HG02588 (cell line): Measurements from ENCODE around the gene PPRC1.

ENCODE experiments used
- ATAC-seq: cut with Tn5 transposase; IDR thresholded peaks from one replicate; pipeline ENCODE4 v1.9.1; 2021; ENCODE audit warnings: mild to moderate bottlenecking, moderate library complexity; ENCODE audit not compliant: unreplicated experiment

Gene PPRC1

GRCh38 chr10:102116656-102117055, 16.2 kb upstream of the PPRC1 start:
- no peak for ATAC-seq

DNA sequence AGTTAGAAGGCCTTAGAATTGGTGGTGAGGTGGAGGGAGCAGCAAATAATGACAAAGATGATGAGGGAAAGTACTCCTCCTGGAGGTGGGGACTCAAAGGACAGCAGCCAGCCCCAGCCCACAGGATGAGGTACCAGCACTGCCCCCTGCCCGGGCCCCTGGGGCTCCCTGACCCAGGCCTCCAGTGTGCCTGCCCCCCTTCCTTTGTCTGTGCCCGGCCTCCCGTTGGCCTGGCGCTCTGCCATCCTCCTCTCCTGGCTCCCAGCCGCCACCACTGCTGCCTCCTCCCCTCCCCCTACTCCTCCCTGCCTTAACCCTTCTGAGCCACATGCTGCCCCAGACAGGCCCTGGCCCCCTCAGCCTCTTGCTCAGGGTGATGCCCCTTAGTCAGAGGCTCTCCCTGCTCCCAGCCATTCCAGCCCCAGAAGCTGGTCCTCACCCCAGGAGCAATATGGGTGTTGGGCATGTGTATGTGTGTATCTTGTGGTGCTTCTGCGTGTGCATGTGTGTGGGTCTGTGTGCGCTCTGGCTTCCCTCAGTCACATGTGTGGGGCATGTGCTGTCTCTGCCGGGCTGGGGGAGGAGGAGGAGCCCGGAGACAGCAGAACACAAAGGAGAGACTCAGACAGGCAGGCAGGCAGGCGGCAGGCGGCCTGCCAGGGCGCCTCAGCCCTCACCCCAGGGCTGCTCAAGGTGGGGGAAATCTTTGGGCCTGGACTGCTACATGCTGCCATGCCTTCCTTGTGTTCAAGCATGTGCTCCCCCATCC, 15.3 kb upstream of the PPRC1 start:
- no peak for ATAC-seq

DNA sequence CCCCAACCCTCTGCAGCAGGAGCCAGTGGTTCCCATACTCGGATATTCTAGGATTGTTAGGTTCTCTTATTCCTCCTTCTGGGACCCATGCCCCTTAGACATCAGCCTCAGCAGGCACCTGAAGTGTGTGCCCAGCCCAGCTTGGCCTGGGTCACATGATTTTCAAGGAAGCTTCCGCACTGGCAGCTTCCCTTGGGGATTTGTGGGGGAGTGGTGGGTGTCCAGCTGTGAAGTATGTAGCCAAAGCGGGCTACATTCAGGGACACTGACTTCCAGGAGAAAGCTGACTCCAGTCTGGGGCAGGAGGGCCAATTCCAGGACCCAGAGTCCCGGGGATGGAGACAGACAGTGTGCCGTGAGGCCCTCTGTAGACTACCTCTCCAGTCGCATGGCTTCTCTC, 14.0 kb upstream of the PPRC1 start:
- ATAC-seq, result no peak

DNA sequence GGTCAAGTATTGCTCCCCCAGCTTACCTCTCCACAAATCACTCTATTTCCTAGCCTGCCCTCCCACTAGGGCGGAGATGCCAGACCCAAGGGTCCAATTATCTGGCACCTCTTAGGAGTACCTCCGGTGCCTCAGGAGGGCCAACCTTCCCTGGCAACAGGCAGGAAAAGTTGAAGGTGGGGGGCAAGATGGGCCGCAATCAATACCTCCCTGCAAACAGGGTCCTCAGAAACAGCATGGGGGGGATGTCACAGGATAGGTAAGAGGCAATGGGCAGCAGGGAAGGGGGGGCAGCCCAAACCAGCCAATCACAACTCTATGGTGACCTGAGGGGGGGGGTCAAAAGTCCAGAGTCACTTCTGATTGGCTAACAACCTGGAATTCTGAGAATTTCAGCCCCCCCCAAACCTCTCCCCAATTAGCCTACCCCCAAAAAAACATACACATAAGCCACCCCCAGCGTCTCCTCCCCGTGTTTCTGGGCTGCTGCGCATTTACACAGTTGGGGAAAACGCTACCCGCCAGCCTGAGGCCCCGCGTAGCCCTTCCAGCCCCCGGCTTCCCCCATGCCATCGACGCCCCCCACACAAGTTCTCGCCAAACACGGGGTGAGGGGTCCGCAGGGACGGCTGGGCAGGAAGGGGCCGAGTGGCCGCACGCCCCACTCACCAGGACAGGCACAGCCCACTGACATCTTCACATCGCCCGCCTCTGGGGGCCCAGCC, 13.3 kb upstream of the PPRC1 start:
- ATAC-seq, result no peak

DNA sequence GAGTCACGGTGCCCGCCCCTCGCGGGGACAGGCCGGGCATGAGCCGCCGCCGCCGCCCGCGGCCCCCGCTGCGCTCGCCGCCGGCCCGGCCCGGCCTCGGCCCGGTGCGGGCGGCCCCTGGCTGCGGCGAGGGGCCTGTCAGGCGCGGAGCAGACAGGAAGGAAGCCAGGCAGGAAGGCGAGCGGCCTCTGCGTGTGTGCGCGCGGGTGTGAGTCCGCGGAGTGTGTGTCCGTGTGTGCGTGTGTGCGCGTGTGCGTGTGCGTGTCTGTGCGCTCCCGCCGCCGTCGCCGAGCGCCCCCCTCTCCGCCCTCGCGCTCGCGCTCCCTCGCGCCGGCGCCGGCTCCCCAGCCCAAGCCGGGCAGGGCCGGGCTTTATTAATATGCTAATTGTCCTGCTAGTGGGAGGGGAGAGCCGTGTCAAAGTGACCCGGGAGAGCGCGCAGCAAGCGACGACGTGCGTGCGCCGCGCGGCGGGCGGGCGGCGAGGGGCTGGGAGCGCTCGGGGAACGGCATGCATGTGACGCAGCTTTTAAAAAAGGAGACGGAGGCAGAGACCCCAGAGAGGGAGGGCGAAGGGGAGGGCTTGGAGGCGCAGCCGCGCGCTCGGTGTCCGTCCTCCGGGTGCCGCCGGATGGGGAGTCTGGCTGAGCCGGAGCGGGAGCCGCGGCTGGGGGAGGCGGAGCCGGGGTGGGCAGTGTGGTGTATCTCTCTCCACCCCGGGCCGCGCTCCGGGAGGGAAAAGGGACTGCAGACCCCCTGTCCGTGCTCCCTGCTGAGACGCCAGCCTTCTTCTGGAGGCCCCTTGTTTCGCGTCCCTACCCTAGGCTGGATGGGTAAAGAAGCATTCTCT, 12.5 kb upstream of the PPRC1 start, which contains the start of gene LDB1:
LDB1 (minus strand) TSS at position 227 of the 849 bp plus-strand sequence. CDS start 258 bp downstream, outside the sequence.
- peak; percentile 47 for ATAC-seq

- no peak for ATAC-seq
Observed at GRCh38 chr10:102120991-102121738, 11.7 kb upstream of the PPRC1 start.

DNA sequence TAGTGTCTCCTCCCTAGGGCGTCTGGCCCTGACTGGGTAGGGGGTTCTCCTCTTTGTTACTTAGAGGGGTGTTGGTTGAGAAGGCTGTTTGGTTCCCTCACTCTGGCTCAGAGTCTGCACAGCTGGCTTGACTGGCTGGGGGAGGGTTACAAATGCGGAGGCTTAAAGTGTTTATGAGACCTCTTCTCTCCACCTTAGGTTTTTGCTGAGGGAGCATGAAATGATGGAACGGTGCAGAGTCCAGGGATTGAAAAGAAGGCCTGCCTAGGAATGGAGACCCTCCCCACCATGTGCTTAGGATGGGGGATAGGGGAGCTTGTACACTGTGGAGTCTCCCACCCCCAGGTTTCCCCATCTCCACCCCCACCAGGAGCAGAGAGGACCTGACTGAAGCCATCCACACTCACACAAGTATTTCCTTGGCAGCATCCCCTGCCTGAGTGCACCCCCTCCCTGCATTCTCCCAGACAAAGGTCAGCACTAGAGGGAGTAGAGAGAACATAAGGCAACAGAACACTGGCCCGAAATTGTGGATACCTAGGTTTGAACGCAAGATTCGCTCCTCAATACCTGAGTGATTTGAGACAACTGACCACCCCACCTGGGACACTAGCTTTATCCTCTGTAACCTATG, 11.0 kb upstream of the PPRC1 start:
- ATAC-seq, result no peak

- ATAC-seq, result no peak
Observed at GRCh38 chr10:102122450-102122849, 10.4 kb upstream of the PPRC1 start.

GRCh38 chr10:102123223-102123622, 9.6 kb upstream of the PPRC1 start:
- ATAC-seq, result no peak

- ATAC-seq, result no peak
Observed at GRCh38 chr10:102131286-102132170, 1.3 kb upstream of the PPRC1 start.

- no peak for ATAC-seq
Observed at GRCh38 chr10:102132193-102132562, 662 bp upstream of the PPRC1 start.

GRCh38 chr10:102133373-102134195, 744 bp downstream of the PPRC1 start:
- peak; percentile 5 for ATAC-seq

DNA sequence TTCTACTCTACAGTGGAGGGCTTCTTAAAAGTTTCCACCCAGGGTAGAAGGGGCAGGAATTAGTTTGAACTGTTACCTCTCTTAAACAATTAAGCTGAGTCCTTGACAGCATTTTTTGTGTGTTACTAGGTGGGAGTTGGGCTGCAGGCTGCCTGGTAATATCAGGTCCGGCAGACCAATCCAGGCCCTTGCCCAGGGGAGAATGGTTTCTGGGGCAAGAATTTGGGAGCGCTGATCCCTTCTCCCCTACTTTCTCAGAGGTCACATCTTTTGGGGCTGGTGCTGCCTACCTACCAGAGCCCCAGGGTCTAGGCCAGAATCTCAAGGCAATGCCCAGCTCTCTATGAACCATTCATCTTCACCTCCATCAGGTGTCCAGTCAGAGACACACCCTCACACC, 1.6 kb downstream of the PPRC1 start:
- no peak for ATAC-seq

DNA sequence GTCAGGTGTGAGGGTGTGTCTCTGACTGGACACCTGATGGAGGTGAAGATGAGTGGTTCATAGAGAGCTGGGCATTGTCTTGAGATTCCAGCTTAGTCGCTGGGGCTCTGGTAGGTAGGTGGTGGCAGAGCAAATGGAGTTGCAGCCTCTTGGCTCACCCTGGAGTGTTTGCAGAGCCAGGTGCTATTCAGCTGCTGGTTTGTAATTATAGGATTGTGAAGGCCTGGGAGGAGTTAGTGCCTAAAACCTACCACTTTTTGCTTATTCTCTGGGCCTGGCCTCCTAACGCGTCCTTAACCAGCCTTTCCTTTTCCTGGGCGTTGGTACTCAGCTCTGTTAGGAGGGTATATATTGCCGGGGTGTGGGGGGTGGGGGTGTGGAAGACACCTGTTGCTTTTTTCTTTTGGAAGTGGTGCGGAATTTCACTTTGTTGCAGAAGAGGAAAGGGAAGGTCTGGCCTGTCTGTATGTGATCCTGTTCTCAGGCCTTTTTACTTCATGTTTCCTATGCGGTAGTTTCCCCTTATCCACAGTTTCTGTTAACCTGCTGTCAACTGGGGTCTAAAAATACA, 3.2 kb downstream of the PPRC1 start:
- ATAC-seq, result no peak

DNA sequence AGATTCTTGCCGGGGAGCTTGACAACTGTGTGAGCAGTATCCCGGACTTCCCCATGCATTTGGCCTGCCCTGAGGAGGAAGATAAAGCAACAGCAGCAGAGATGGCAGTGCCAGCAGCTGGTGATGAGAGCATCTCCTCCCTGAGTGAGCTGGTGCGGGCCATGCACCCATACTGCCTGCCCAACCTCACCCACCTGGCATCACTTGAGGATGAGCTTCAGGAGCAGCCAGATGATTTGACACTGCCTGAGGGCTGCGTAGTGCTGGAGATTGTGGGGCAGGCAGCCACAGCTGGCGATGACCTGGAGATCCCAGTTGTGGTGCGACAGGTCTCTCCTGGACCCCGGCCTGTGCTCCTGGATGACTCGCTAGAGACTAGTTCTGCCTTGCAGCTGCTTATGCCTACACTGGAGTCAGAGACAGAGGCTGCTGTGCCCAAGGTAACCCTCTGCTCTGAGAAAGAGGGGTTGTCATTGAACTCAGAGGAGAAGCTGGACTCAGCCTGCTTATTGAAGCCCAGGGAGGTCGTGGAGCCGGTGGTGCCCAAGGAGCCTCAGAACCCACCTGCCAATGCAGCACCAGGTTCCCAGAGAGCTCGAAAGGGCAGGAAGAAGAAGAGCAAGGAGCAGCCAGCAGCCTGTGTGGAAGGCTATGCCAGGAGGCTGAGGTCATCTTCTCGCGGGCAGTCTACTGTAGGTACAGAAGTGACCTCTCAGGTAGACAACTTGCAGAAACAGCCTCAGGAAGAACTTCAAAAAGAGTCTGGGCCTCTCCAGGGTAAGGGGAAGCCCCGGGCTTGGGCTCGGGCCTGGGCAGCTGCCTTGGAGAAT, 6.7 kb downstream of the PPRC1 start:
- ATAC-seq, result no peak

- ATAC-seq, result no peak
Observed at GRCh38 chr10:102140218-102140617, 7.4 kb downstream of the PPRC1 start.

DNA sequence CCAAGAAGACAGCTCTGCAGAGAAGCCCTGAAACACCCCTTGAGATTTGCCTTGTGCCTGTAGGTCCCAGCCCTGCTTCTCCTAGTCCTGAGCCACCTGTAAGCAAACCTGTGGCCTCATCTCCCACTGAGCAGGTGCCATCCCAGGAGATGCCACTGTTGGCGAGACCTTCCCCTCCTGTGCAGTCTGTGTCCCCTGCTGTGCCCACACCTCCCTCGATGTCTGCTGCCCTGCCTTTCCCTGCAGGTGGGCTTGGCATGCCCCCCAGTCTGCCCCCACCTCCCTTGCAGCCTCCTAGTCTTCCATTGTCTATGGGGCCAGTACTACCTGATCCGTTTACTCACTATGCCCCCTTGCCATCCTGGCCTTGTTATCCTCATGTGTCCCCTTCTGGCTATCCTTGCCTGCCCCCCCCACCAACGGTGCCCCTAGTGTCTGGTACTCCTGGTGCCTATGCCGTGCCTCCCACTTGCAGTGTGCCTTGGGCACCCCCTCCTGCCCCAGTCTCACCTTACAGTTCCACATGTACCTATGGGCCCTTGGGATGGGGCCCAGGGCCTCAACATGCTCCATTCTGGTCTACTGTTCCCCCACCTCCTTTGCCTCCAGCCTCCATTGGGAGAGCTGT, 8.2 kb downstream of the PPRC1 start:
- ATAC-seq, result no peak
